ENCODE measurements around the gene HEG1. TPM values are rescaled to one million over a fixed set of nuclear protein-coding genes. Genes with fewer than 3 reads are reported as not detected.
"Not testable (repeated sequence)": the region's sequence is repeated elsewhere in the genome, so short reads cannot be mapped to it uniquely, and the experiment has no call there.

HEG1 gene
- 0.33 and 2.2 TPM in 2 replicates for total RNA-seq (2014; rRNA removed; shearing (Covaris generic))

- DNase-seq (ENCODE audit: low spot score): peak; percentile 51
These were observed at the start of gene HEG1 for GRCh38 chr3:125055913-125056745. TSS of gene HEG1 (minus strand) at chr3:125055997. CDS start at chr3:125055890, 107 bp downstream.

GRCh38 chr3:125105116-125105515 lies 49.3 kb upstream of the HEG1 start:
- DNase-seq (ENCODE audit: low spot score): no peak

GRCh38 chr3:125104639-125105038 lies 48.8 kb upstream of the HEG1 start:
- DNase-seq (ENCODE audit: low spot score): no peak

GRCh38 chr3:125103406-125103805 lies 47.6 kb upstream of the HEG1 start:
- no peak for DNase-seq (ENCODE audit: low spot score)

- DNase-seq (ENCODE audit: low spot score): no peak
These were observed 46.7 kb upstream of the HEG1 start for GRCh38 chr3:125102470-125102869.

GRCh38 chr3:125098611-125099291 lies 43.0 kb upstream of the HEG1 start:
- DNase-seq (ENCODE audit: low spot score): no peak

- no peak for DNase-seq (ENCODE audit: low spot score)
These were observed 34.9 kb upstream of the HEG1 start for GRCh38 chr3:125090649-125091048.

GRCh38 chr3:125087768-125088391 lies 32.1 kb upstream of the HEG1 start:
- no peak for DNase-seq (ENCODE audit: low spot score)

GRCh38 chr3:125085166-125085565 lies 29.4 kb upstream of the HEG1 start:
- DNase-seq (ENCODE audit: low spot score): no peak

- DNase-seq (ENCODE audit: low spot score): no peak
These were observed 28.0 kb upstream of the HEG1 start for GRCh38 chr3:125083776-125084175.

- DNase-seq (ENCODE audit: low spot score): not testable (repeated sequence)
These were observed 26.5 kb upstream of the HEG1 start for GRCh38 chr3:125082339-125082738.

- DNase-seq (ENCODE audit: low spot score): no peak
These were observed 24.3 kb upstream of the HEG1 start for GRCh38 chr3:125080077-125080476.

- DNase-seq (ENCODE audit: low spot score): no peak
These were observed 23.9 kb upstream of the HEG1 start for GRCh38 chr3:125079675-125080045.

GRCh38 chr3:125078951-125079674 lies 23.3 kb upstream of the HEG1 start:
- no peak for DNase-seq (ENCODE audit: low spot score)

- DNase-seq (ENCODE audit: low spot score): no peak
These were observed 22.1 kb upstream of the HEG1 start for GRCh38 chr3:125077864-125078263.

GRCh38 chr3:125076464-125076863 lies 20.7 kb upstream of the HEG1 start:
- DNase-seq (ENCODE audit: low spot score): no peak

GRCh38 chr3:125075738-125076137 lies 19.9 kb upstream of the HEG1 start:
- DNase-seq (ENCODE audit: low spot score): no peak

GRCh38 chr3:125073390-125073905 lies 17.7 kb upstream of the HEG1 start:
- no peak for DNase-seq (ENCODE audit: low spot score)

GRCh38 chr3:125072749-125073389 lies 17.1 kb upstream of the HEG1 start:
- DNase-seq (ENCODE audit: low spot score): no peak

GRCh38 chr3:125072301-125072700 lies 16.5 kb upstream of the HEG1 start:
- no peak for DNase-seq (ENCODE audit: low spot score)
